Left ventricle myocardium inferior (tissue), 1 donor: ENCODE results near the gene PDE3B. TPM values are rescaled to one million over a fixed set of nuclear protein-coding genes. Genes with fewer than 3 reads are reported as not detected.

Experiments used
- DNase-seq: peaks from one replicate; pipeline ENCODE4 v3.0.0-alpha.2; 2020
- H3K27ac ChIP-seq: fragments of 200-600 bp; replicated peaks from 2 replicates; pipeline ENCODE4 v1.8.0; 2021
- H3K27me3 ChIP-seq: fragments of 200-600 bp; 2 replicates; pipeline ENCODE4 v1.8.0; 2021; ENCODE audit warnings: low read depth
- H3K36me3 ChIP-seq: fragments of 200-600 bp; 2 replicates; pipeline ENCODE4 v1.8.0; 2021
- H3K4me1 ChIP-seq: fragments of 200-600 bp; 2 replicates; pipeline ENCODE4 v1.8.0; 2021
- H3K4me3 ChIP-seq: fragments of 200-600 bp; 2 replicates; pipeline ENCODE4 v1.8.0; 2021; ENCODE audit warnings: mild to moderate bottlenecking, moderate library complexity
- H3K9me3 ChIP-seq: fragments of 200-600 bp; replicated peaks from 2 replicates; pipeline ENCODE4 v1.8.0; 2021
- CTCF ChIP-seq: fragments of 200-600 bp; IDR thresholded peaks from 2 replicates; pipeline ENCODE4 v1.8.0; 2021; ENCODE audit warnings: antibody characterized with exemption, mild to moderate bottlenecking, borderline replicate concordance
- intact Hi-C: fragments of 100-400 bp; cut with micrococcal nuclease; formaldehyde crosslinking; loops from one replicate; pipeline ENCODE4 v1.11.0; 2022
- total RNA-seq: library from RNA; stranded (reverse); fragmentation: NEBNext Ultra II Directional; extraction: Animal tissue kit (Norgen Biotek cat#: 25700); gene quantifications from one replicate; pipeline ENCODE4 v1.2.1, GENCODE V29; 2021
- donor health status: DM: no; HTN: yes; CAD: no; lungs with severe emphysema.

PDE3B gene
- total RNA-seq, 1 donor from 2014 or later, result 5.9 TPM

- intact Hi-C loops, result no loop called here
- Histone ChIP-seq H3K4me1 (no peaks in the 10 kb centered on the region), H3K4me3 (no peak overlapping the region), H3K27ac (no peak overlapping the region), H3K9me3 (no peaks in the 10 kb centered on the region), H3K27me3 (no peaks in the 10 kb centered on the region), H3K36me3 (no peaks in the 10 kb centered on the region)
- TF ChIP-seq CTCF, result no peak
- no peak for DNase-seq
Observed at GRCh38 chr11:14818779-14819178, 175.2 kb downstream of the PDE3B start.

GRCh38 chr11:14819596-14819995, 176.0 kb downstream of the PDE3B start:
- Histone ChIP-seq H3K9me3 (no peaks in the 10 kb centered on the region), H3K4me3 (no peak overlapping the region), H3K27ac (no peak overlapping the region), H3K36me3 (no peaks in the 10 kb centered on the region), H3K27me3 (no peaks in the 10 kb centered on the region), H3K4me1 (no peaks in the 10 kb centered on the region)
- DNase-seq, result no peak
- intact Hi-C loops, result no loop called here
- TF ChIP-seq CTCF, result no peak

GRCh38 chr11:14821031-14821430, 177.4 kb downstream of the PDE3B start:
- TF ChIP-seq CTCF, result no peak
- intact Hi-C loops, result no loop called here
- no peak for DNase-seq

GRCh38 chr11:14826600-14826999, 183.0 kb downstream of the PDE3B start:
- Histone ChIP-seq H3K36me3 (no peaks in the 10 kb centered on the region), H3K4me1 (no peaks in the 10 kb centered on the region), H3K9me3 (peaks cover 5% of the 10 kb centered on the region), H3K27ac (no peak overlapping the region), H3K4me3 (no peak overlapping the region), H3K27me3 (no peaks in the 10 kb centered on the region)
- DNase-seq, result no peak
- TF ChIP-seq CTCF, result no peak
- intact Hi-C loops, result no loop called here

More at GRCh38 chr11:14821031-14821430, 177.4 kb downstream of the PDE3B start:
- H3K4me3 ChIP-seq, result no peak overlapping the region
- no peaks in the 10 kb centered on the region for H3K9me3 ChIP-seq
- H3K4me1 ChIP-seq, result no peaks in the 10 kb centered on the region
- H3K27ac ChIP-seq, result no peak overlapping the region
- H3K27me3 ChIP-seq, result no peaks in the 10 kb centered on the region
- no peaks in the 10 kb centered on the region for H3K36me3 ChIP-seq

GRCh38 chr11:14835496-14836492, 192.2 kb downstream of the PDE3B start:
- no peak for TF ChIP-seq CTCF
- Histone ChIP-seq H3K36me3 (no peaks in the 10 kb centered on the region), H3K9me3 (no peaks in the 10 kb centered on the region), H3K27me3 (no peaks in the 10 kb centered on the region), H3K4me1 (no peaks in the 10 kb centered on the region), H3K27ac (no peak overlapping the region), H3K4me3 (no peak overlapping the region)
- intact Hi-C loops, result no loop called here
- DNase-seq, result no peak
